Liver (tissue), 9 donors: ENCODE results near the gene GRIN2C. TPM values are rescaled to one million over a fixed set of nuclear protein-coding genes. Genes with fewer than 3 reads are reported as not detected.

Experiments
- DNase-seq: peaks from one replicate; pipeline ENCODE4 v3.0.0-alpha.2; 2017; ENCODE audit warnings: low spot score
- H3K27ac ChIP-seq, 2 donors: one replicate each; pipeline ENCODE4 v1.7.0; 2013; ENCODE audit warnings: inconsistent platforms in 2 of 2, low read length in 2 of 2, control low read depth in 1 of 2, low read depth in 1 of 2, mild to moderate bottlenecking in 1 of 2
- H3K27me3 ChIP-seq, 4 donors: one replicate each; pipeline versions ENCODE4 v1.6.1 to v1.7.0; 2013; ENCODE audit warnings: low read length in 3 of 4, inconsistent platforms in 1 of 4, mild to moderate bottlenecking in 1 of 4, moderate library complexity in 1 of 4; ENCODE audit not compliant: control insufficient read depth in 4 of 4, insufficient read depth in 4 of 4
- H3K36me3 ChIP-seq, 4 donors: one replicate each; pipeline versions ENCODE4 v1.6.1 to v1.7.0; 2013; ENCODE audit warnings: low read length in 3 of 4, mild to moderate bottlenecking in 3 of 4, low read depth in 1 of 4, moderate library complexity in 1 of 4; ENCODE audit not compliant: control insufficient read depth in 4 of 4, insufficient read depth in 3 of 4
- H3K4me1 ChIP-seq, 4 donors: one replicate each; pipeline versions ENCODE4 v1.6.1 to v1.7.0; 2013; ENCODE audit warnings: low read length in 3 of 4, mild to moderate bottlenecking in 3 of 4, moderate library complexity in 1 of 4; ENCODE audit not compliant: control insufficient read depth in 4 of 4, insufficient read depth in 4 of 4
- H3K4me3 ChIP-seq, 3 donors: one replicate each; pipeline versions ENCODE4 v1.6.1 to v1.7.0; 2013; ENCODE audit warnings: low read length in 3 of 3, control low read depth in 1 of 3, low read depth in 1 of 3, mild to moderate bottlenecking in 1 of 3
- H3K9ac ChIP-seq, 2 donors: one replicate each; pipeline ENCODE4 v1.7.0; 2013; ENCODE audit warnings: low read length in 2 of 2, mild to moderate bottlenecking in 2 of 2, moderate library complexity in 2 of 2, control low read depth in 1 of 2, low read depth in 1 of 2
- H3K9me3 ChIP-seq, 4 donors: one replicate each; pipeline versions ENCODE4 v1.6.1 to v1.7.0; 2013; ENCODE audit warnings: low read length in 3 of 4; ENCODE audit not compliant: control insufficient read depth in 4 of 4
- ATF3 ChIP-seq: IDR thresholded peaks from 2 replicates; pipeline ENCODE4 v1.6.1; 2016; ENCODE audit warnings: antibody characterized with exemption
- CTCF ChIP-seq: fragments of 150-350 bp; IDR thresholded peaks from 2 replicates; pipeline ENCODE4 v1.5.1; 2017; ENCODE audit warnings: improper control_type of control experiment, low read depth, low read length; ENCODE audit not compliant: missing input control
- EGR1 ChIP-seq, 2 donors: IDR thresholded peaks; 2 replicates each; pipeline ENCODE4 v1.6.1; 2016 to 2018; ENCODE audit warnings: antibody characterized with exemption in 2 of 2, low read depth in 2 of 2
- FOXA1 ChIP-seq: IDR thresholded peaks from 2 replicates; pipeline ENCODE4 v1.6.1; 2016; ENCODE audit warnings: antibody characterized with exemption
- FOXA2 ChIP-seq: IDR thresholded peaks from 2 replicates; pipeline ENCODE4 v1.6.1; 2016; ENCODE audit warnings: antibody characterized with exemption
- GABPA ChIP-seq, 2 donors: IDR thresholded peaks in 1 of 2; conservative IDR thresholded peaks in 1 of 2; 2 replicates each; pipeline ENCODE4 v1.6.1; 2016; ENCODE audit warnings: antibody characterized with exemption in 2 of 2, mild to moderate bottlenecking in 1 of 2, moderate library complexity in 1 of 2
- HNF4A ChIP-seq, 2 donors: conservative IDR thresholded peaks; 2 replicates each; pipeline ENCODE4 v1.6.1; 2016; ENCODE audit warnings: antibody characterized with exemption in 2 of 2, mild to moderate bottlenecking in 2 of 2
- HNF4G ChIP-seq: IDR thresholded peaks from 2 replicates; pipeline ENCODE4 v1.6.1; 2016; ENCODE audit warnings: antibody characterized with exemption
- JUND ChIP-seq, 2 donors: IDR thresholded peaks; 2 replicates each; pipeline ENCODE4 v1.6.1; 2016; ENCODE audit warnings: antibody characterized with exemption in 2 of 2
- MAX ChIP-seq: IDR thresholded peaks from 2 replicates; pipeline ENCODE4 v1.6.1; 2016; ENCODE audit warnings: antibody characterized with exemption
- NR2F2 ChIP-seq: IDR thresholded peaks from 2 replicates; pipeline ENCODE4 v1.6.1; 2016; ENCODE audit warnings: antibody characterized with exemption
- RAD21 ChIP-seq, 2 donors: IDR thresholded peaks; 2 replicates each; pipeline ENCODE4 v1.6.1; 2016; ENCODE audit warnings: antibody characterized with exemption in 2 of 2, mild to moderate bottlenecking in 2 of 2
- REST ChIP-seq: IDR thresholded peaks from 2 replicates; pipeline ENCODE4 v1.6.1; 2016; ENCODE audit warnings: antibody characterized with exemption, mild to moderate bottlenecking
- RXRA ChIP-seq, 2 donors: IDR thresholded peaks; 2 replicates each; pipeline ENCODE4 v1.6.1; 2017 to 2018; ENCODE audit warnings: antibody characterized with exemption in 2 of 2, mild to moderate bottlenecking in 1 of 2
- SP1 ChIP-seq: IDR thresholded peaks from 2 replicates; pipeline ENCODE4 v1.6.1; 2018; ENCODE audit warnings: antibody characterized with exemption, mild to moderate bottlenecking
- TAF1 ChIP-seq: conservative IDR thresholded peaks from 2 replicates; pipeline ENCODE4 v1.6.1; 2016; ENCODE audit warnings: antibody characterized with exemption, mild to moderate bottlenecking
- YY1 ChIP-seq: IDR thresholded peaks from 2 replicates; pipeline ENCODE4 v1.6.1; 2016; ENCODE audit warnings: antibody characterized with exemption, mild to moderate bottlenecking
- ZBTB33 ChIP-seq: IDR thresholded peaks from 2 replicates; pipeline ENCODE4 v1.6.1; 2016; ENCODE audit warnings: antibody characterized with exemption
- WGBS: extraction: QIAGEN DNeasy Blood & Tissue Kit; methylation state at CpG from one replicate; pipeline ENCODE4 v1.1.7; 2013; 5-methylcytosine and 5-hydroxymethylcytosine counted together
- polyA plus RNA-seq, 2 donors: library from polyadenylated mRNA; stranded (reverse) in 1 of 2; unstranded in 1 of 2; fragments of 200-250 nt in 1 of 2; fragments of >200 nt in 1 of 2; fragmentation: Nextera tagmentation in 1 of 2; extraction: Ambion mirVana in 1 of 2; gene quantifications; one replicate each; pipeline versions ENCODE4 v1.2.1 to v1.2.3, GENCODE V29; 2013 to 2015
- total RNA-seq, 2 donors: library from RNA; depleted of rRNA; stranded (reverse); fragments of >200 nt; gene quantifications; one replicate each; pipeline ENCODE4 v1.2.3, GENCODE V29; 2014
- donor health status: healthy.
- donor health status: healthy.
- donor health status: healthy.
- donor health status: healthy.
- donor health status: healthy.

Gene GRIN2C
- total and polyA plus RNA-seq, 4 donors: 0.03 to 0.10 (median 0.09) TPM; not detected in 1

GRCh38 chr17:74901353-74902135 lies 41.9 kb upstream of the GRIN2C start:
- 77% methylated on average over 14 of the region's 14 CpGs for WGBS
- Histone ChIP-seq H3K9ac (no peak overlapping the region), H3K9me3 (no peaks in the 10 kb centered on the region), H3K27ac (no peak overlapping the region), H3K4me1 (no peaks in the 10 kb centered on the region), H3K4me3 (no peak overlapping the region), H3K36me3 (no peaks in the 10 kb centered on the region), H3K27me3 (peaks cover 0 to 3% (median under 1%) of the 10 kb centered on the region in 4 donors)
- TF ChIP-seq REST (no peak), RXRA (IDR thresholded peaks at IDR 0.05) (no peak), RAD21 (IDR thresholded peaks at IDR 0.05) (no peak), HNF4A (conservative IDR thresholded peaks at IDR 0.05) (no peak), FOXA1 (no peak), ATF3 (no peak), CTCF (no peak), MAX (no peak), YY1 (no peak), GABPA (IDR thresholded peaks at IDR 0.05 in 1 of 2, conservative IDR thresholded peaks at IDR 0.05 in 1 of 2) (no peak), JUND (IDR thresholded peaks at IDR 0.05) (no peak), EGR1 (IDR thresholded peaks at IDR 0.05; ENCODE audit: low read depth in 2 of 2) (no peak), NR2F2 (no peak), ZBTB33 (no peak), TAF1 (no peak), FOXA2 (no peak), SP1 (no peak), HNF4G (no peak)
- DNase-seq: no peak
